Aorta (tissue), 5 donors: ENCODE data around the gene FLNB. TPM values are rescaled to one million over a fixed set of nuclear protein-coding genes. Genes with fewer than 3 reads are reported as not detected.

Experiments
- ATAC-seq: fragments of 200-7000 bp; cut with Tn5 transposase; one replicate; pipeline ENCODE4 v1.9.1; 2022; ENCODE audit warnings: moderate library complexity; ENCODE audit not compliant: low FRiP score
- DNase-seq, 2 donors: peaks; one replicate each; pipeline ENCODE4 v3.0.0-alpha.2; 2020
- H3K27ac ChIP-seq, 2 donors: one replicate each; pipeline ENCODE4 v1.5.1; 2013; ENCODE audit warnings: low read length in 2 of 2, mild to moderate bottlenecking in 2 of 2, moderate library complexity in 2 of 2, control low read depth in 1 of 2, inconsistent platforms in 1 of 2, low read depth in 1 of 2
- H3K27me3 ChIP-seq, 2 donors: one replicate each; pipeline ENCODE4 v1.6.1; 2013; ENCODE audit warnings: control low read depth in 1 of 2, low read length in 1 of 2, mild to moderate bottlenecking in 1 of 2, moderate library complexity in 1 of 2; ENCODE audit not compliant: insufficient read depth in 2 of 2, control insufficient read depth in 1 of 2
- H3K36me3 ChIP-seq, 2 donors: one replicate each; pipeline ENCODE4 v1.6.1; 2013; ENCODE audit warnings: control low read depth in 1 of 2, low read length in 1 of 2, mild to moderate bottlenecking in 1 of 2; ENCODE audit not compliant: insufficient read depth in 2 of 2, control insufficient read depth in 1 of 2
- H3K4me1 ChIP-seq, 2 donors: one replicate each; pipeline ENCODE4 v1.6.1; 2013; ENCODE audit warnings: low read length in 2 of 2, control low read depth in 1 of 2, mild to moderate bottlenecking in 1 of 2, moderate library complexity in 1 of 2; ENCODE audit not compliant: insufficient read depth in 2 of 2, control insufficient read depth in 1 of 2
- H3K4me3 ChIP-seq, 2 donors: one replicate each; pipeline ENCODE4 v1.5.1; 2013; ENCODE audit warnings: low read length in 2 of 2, control low read depth in 1 of 2, mild to moderate bottlenecking in 1 of 2
- H3K9me3 ChIP-seq: one replicate; pipeline ENCODE4 v1.6.1; 2013; ENCODE audit warnings: mild to moderate bottlenecking, low read length; ENCODE audit not compliant: control insufficient read depth
- WGBS, 2 donors: extraction: QIAGEN DNeasy Blood & Tissue Kit; methylation state at CpG; one replicate each; pipeline ENCODE4 v1.1.7; 2013; 5-methylcytosine and 5-hydroxymethylcytosine counted together
- intact Hi-C, 2 donors: fragments of 100-400 bp; cut with DNase I; formaldehyde crosslinking; loops; one replicate each; pipeline versions ENCODE4 v1.14.2 to v1.15.0; 2022
- polyA plus RNA-seq, 2 donors: library from polyadenylated mRNA; stranded (reverse); fragments of 200-250 nt; gene quantifications; one replicate each; pipeline ENCODE4 v1.2.3, GENCODE V29; 2013
- total RNA-seq, 2 donors: library from RNA; stranded (reverse); fragmentation: NEBNext Ultra II Directional; extraction: Animal tissue kit (Norgen Biotek cat#: 25700); gene quantifications; one replicate each; pipeline ENCODE4 v1.2.1, GENCODE V29; 2021
- donor health status: healthy with polysubstance abuse.
- donor health status: Bipolar disorder and iron deficiency.
- donor health status: DM: no; HTN: no; CAD: no.
- donor health status: DM: no; HTN: no; CAD: no.
- donor health status: DM: yes; HTN: yes; CAD: no.

The FLNB gene
- total and polyA plus RNA-seq, 4 donors: 33.3 to 254 (median 125) TPM

- no peaks in the 10 kb centered on the region for H3K4me1 ChIP-seq
- no peak for DNase-seq
- H3K27ac ChIP-seq: no peak overlapping the region
- no peaks in the 10 kb centered on the region for H3K27me3 ChIP-seq
- ATAC-seq: no peak
- no peaks in the 10 kb centered on the region for H3K36me3 ChIP-seq
- no peak overlapping the region for H3K4me3 ChIP-seq
- H3K9me3 ChIP-seq: no peaks in the 10 kb centered on the region
- intact Hi-C loops: no loop called here
- WGBS, 2 donors: 89% methylated on average over 6 of the region's 6 CpGs
Measured at GRCh38 chr3:57962448-57962834, 45.8 kb upstream of the FLNB start.

DNA sequence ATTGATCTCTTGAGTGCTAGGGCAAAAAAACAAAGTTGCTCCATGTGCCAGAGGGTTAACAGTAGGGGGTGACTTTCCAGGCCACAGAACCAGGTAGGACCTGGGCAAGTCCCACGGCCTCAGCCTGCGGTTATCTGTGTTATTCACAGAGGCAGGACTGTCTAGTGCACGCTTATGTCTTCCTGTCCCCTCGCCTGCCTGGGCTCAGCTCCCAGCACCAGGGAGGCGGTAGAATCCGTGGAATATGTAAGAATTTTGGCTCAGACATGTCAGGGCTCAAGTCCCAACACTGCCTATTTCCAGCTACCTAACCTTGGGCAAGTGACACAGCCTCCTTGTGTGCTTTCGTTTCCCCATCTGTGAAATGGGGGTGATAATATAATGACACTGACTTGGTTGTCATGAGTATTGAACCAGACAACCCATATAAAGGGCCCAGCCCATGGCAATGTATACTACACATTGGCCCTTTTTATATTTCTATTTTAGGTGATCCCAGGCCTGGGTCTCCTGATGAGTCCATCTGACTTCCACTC, 44.3 kb upstream of the FLNB start:
- ATAC-seq: no peak
- Histone ChIP-seq H3K36me3 (no peaks in the 10 kb centered on the region), H3K4me3 (no peak overlapping the region), H3K27ac (no peak overlapping the region), H3K4me1 (no peaks in the 10 kb centered on the region), H3K27me3 (no peaks in the 10 kb centered on the region), H3K9me3 (no peaks in the 10 kb centered on the region)
- no peak for DNase-seq
- intact Hi-C loops: no loop called here
- WGBS, 2 donors: 14 to 29% methylated on average over 7 of the region's 7 CpGs

DNA sequence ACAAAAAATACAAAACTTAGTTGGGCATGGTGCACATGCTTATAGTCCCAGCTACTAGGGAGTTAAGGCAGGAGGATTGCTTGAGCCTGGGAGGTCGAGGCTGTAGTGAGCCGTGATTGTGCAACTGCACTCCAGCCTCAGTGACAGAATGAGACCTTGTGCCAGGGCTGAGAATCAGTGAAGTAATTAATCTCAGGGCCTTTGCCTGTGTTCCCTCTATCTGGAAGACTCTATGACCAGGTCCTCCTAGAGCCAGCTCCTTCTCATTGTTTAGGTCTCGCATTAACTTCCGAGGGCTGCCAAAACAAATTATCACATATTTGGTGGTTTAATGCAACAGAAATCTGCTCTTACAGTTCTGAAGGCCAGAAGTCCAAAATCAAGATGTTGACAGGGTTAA, 41.4 kb upstream of the FLNB start:
- H3K36me3 ChIP-seq: no peaks in the 10 kb centered on the region
- no peaks in the 10 kb centered on the region for H3K4me1 ChIP-seq
- intact Hi-C loops: no loop called here
- WGBS, 2 donors: 29 to 37% methylated on average over 4 of the region's 4 CpGs
- no peaks in the 10 kb centered on the region for H3K9me3 ChIP-seq
- H3K27me3 ChIP-seq: no peaks in the 10 kb centered on the region
- DNase-seq (no peak), ATAC-seq (peak; percentile 57)
- H3K27ac ChIP-seq: no peak overlapping the region
- no peak overlapping the region for H3K4me3 ChIP-seq

GRCh38 chr3:57967590-57967989, 40.6 kb upstream of the FLNB start:
- H3K27me3 ChIP-seq: no peaks in the 10 kb centered on the region
- H3K27ac ChIP-seq: no peak overlapping the region
- 78 to 83% methylated on average over 9 of the region's 9 CpGs for WGBS, 2 donors
- no peak for DNase-seq
- H3K36me3 ChIP-seq: no peaks in the 10 kb centered on the region
- no peak for ATAC-seq
- no peaks in the 10 kb centered on the region for H3K4me1 ChIP-seq
- H3K4me3 ChIP-seq: no peak overlapping the region
- intact Hi-C loops: no loop called here
- H3K9me3 ChIP-seq: no peaks in the 10 kb centered on the region

DNA sequence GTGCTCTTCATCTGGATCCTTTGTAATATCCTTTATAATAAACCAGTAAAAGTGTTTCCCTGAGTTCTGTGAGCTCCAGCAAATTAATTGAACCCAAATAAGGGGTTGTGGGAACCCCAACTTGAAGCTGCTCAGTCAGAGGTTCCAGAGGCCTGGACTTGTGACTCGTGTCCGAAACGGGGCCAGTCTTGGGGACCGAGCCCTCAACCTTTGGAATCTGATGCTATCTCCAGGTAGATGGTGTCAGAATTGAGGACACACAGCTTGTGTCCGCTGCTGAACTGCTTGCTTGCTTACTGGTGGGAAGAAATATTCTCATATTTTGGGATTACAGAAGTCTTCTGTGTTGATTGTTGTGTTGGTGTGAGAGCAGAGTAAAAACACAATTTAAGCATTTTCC, 39.7 kb upstream of the FLNB start:
- Histone ChIP-seq H3K9me3 (no peaks in the 10 kb centered on the region), H3K27ac (no peak overlapping the region), H3K36me3 (no peaks in the 10 kb centered on the region), H3K4me3 (no peak overlapping the region), H3K27me3 (no peaks in the 10 kb centered on the region), H3K4me1 (no peaks in the 10 kb centered on the region)
- intact Hi-C loops: no loop called here
- no peak for DNase-seq
- no peak for ATAC-seq
- WGBS, 2 donors: 97 to 100% methylated on average over 5 of the region's 5 CpGs

DNA sequence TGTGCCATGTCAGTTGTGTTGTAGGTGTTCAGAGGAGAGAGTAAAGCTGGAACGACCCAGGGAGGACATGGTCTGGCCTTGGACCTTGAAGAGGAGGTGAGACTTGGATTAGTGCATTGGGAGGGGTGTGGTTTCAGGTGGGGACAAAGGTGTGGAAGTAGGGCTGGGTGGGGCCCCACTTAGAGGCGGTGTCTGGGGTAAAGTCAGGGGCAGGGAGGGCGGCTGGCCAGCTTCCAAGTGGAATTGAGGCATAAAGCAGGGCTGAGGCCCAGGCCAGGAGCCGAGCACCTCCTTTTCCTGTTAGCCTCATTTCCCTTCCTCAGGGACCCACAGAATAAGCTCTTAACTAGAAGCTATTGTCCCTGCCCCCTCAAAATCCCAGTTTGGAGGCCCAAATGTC, 36.2 kb upstream of the FLNB start:
- H3K27ac ChIP-seq: no peak overlapping the region
- intact Hi-C loops: no loop called here
- DNase-seq: no peak
- ATAC-seq: no peak
- WGBS, 2 donors: 78 to 85% methylated on average over 4 of the region's 4 CpGs
- no peak overlapping the region for H3K4me3 ChIP-seq
- H3K4me1 ChIP-seq: no peaks in the 10 kb centered on the region
- no peaks in the 10 kb centered on the region for H3K9me3 ChIP-seq
- no peaks in the 10 kb centered on the region for H3K36me3 ChIP-seq
- H3K27me3 ChIP-seq: no peaks in the 10 kb centered on the region

- H3K4me3 ChIP-seq: no peak overlapping the region
- intact Hi-C loops: no loop called here
- 85 to 91% methylated on average over 9 of the region's 9 CpGs for whole genome bisulfite sequencing, 2 donors
- H3K9me3 ChIP-seq: no peaks in the 10 kb centered on the region
- ATAC-seq: no peak
- no peaks in the 10 kb centered on the region for H3K4me1 ChIP-seq
- DNase-seq: no peak
- no peaks in the 10 kb centered on the region for H3K36me3 ChIP-seq
- H3K27me3 ChIP-seq: no peaks in the 10 kb centered on the region
- H3K27ac ChIP-seq: no peak overlapping the region
Measured at GRCh38 chr3:57972531-57973111, 35.6 kb upstream of the FLNB start.

DNA sequence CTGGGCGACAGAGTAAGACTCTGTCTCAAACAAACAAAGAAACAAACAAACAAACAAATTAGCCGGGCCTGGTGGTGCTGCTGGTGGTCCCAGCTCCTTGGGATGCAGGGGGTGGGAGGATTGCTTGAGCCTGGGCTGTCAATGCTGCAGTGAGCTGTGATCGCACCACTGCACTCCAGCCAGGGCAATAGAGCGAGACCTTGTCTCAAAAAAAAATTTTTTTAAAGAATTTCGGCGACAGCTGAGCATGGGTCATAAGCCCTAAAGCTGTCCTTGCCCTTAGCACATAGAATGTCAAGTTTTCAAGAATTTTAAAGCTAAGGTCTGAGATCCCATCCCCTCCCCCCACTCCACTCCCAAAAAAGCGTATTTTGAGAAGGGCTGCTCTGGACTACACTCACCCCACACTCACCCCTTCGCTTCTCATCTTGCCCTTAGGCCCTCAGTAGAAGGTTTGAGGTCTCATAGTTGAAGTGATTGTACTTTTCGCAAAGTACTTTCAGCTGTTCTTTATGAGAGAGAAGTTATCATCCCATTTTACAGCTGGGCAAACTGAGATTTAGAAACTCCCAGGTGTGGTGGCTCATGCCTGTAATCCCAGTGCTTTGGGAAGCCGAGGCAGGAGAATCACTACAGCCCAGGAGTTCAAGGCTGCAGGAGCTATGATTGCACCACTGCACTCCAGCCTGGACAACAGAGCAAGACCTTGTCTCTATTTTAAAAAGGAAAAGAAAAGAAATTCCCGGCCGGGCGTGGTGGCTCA, 34.3 kb upstream of the FLNB start:
- ATAC-seq: no peak
- H3K4me1 ChIP-seq: no peaks in the 10 kb centered on the region
- no peaks in the 10 kb centered on the region for H3K27me3 ChIP-seq
- intact Hi-C loops: no loop called here
- H3K27ac ChIP-seq: no peak overlapping the region
- 91 to 98% methylated on average over 13 of the region's 13 CpGs for WGBS, 2 donors
- no peaks in the 10 kb centered on the region for H3K9me3 ChIP-seq
- H3K4me3 ChIP-seq: no peak overlapping the region
- no peaks in the 10 kb centered on the region for H3K36me3 ChIP-seq
- no peak for DNase-seq

- no peaks in the 10 kb centered on the region for H3K4me1 ChIP-seq
- no peak overlapping the region for H3K4me3 ChIP-seq
- 75 to 78% methylated on average over 6 of the region's 6 CpGs for WGBS, 2 donors
- no peaks in the 10 kb centered on the region for H3K36me3 ChIP-seq
- intact Hi-C loops: no loop called here
- DNase-seq: no peak
- ATAC-seq: peak; percentile 37
- H3K9me3 ChIP-seq: no peaks in the 10 kb centered on the region
- H3K27me3 ChIP-seq: no peaks in the 10 kb centered on the region
- no peak overlapping the region for H3K27ac ChIP-seq
Measured at GRCh38 chr3:57974796-57975388, 33.3 kb upstream of the FLNB start.
